Fibroblast of lung (primary cell): ENCODE results near the gene SUGCT. TPM values are rescaled to one million over a fixed set of nuclear protein-coding genes. Genes with fewer than 3 reads are reported as not detected.

Experiments
- DNase-seq, 2 donors: peaks; one replicate each; pipeline versions ENCODE4 v3.0.0 to v3.0.0-alpha.2; 2010; ENCODE audit warnings: low read depth in 2 of 2
- H2AFZ ChIP-seq: 2 replicates; pipeline ENCODE4 v1.5.1; 2012; ENCODE audit warnings: low read length, control low read depth, inconsistent platforms
- H3K27ac ChIP-seq: 2 replicates; pipeline ENCODE4 v1.5.1; 2011; ENCODE audit warnings: low read length, control low read depth; ENCODE audit not compliant: insufficient read depth
- H3K27me3 ChIP-seq: 2 replicates; pipeline ENCODE4 v1.5.1; 2011; ENCODE audit warnings: mild to moderate bottlenecking, low read length; ENCODE audit not compliant: control insufficient read depth, insufficient read depth
- H3K36me3 ChIP-seq: 2 replicates; pipeline ENCODE4 v1.5.1; 2011; ENCODE audit warnings: low read length; ENCODE audit not compliant: control insufficient read depth, insufficient read depth
- H3K4me1 ChIP-seq: 2 replicates; pipeline ENCODE4 v1.5.1; 2011; ENCODE audit warnings: low read length; ENCODE audit not compliant: control insufficient read depth, insufficient read depth; ENCODE audit errors: extremely low read depth
- H3K4me2 ChIP-seq: 2 replicates; pipeline ENCODE4 v1.5.1; 2011; ENCODE audit warnings: low read length, control low read depth; ENCODE audit not compliant: insufficient read depth; ENCODE audit errors: extremely low read depth
- H3K4me3 ChIP-seq, 4 experiments: fragments of 200-600 bp in 1 of 4; sonication (generic) in 1 of 4; replicated peaks in 1 of 4; 2 replicates each; pipeline ENCODE4 v1.5.1; 2011 to 2016; ENCODE audit warnings: low read length in 4 of 4, low read depth in 3 of 4, mild to moderate bottlenecking in 3 of 4, control low read depth in 2 of 4, inconsistent platforms in 1 of 4, mixed read lengths in 1 of 4; ENCODE audit not compliant: insufficient read depth in 1 of 4; ENCODE audit errors: control extremely low read depth in 1 of 4
- H3K79me2 ChIP-seq: 2 replicates; pipeline ENCODE4 v1.5.1; 2012; ENCODE audit warnings: mild to moderate bottlenecking, low read length, inconsistent platforms; ENCODE audit not compliant: control insufficient read depth, insufficient read depth
- H3K9ac ChIP-seq: 2 replicates; pipeline ENCODE4 v1.5.1; 2011; ENCODE audit warnings: mild to moderate bottlenecking, low read length, control low read depth; ENCODE audit not compliant: insufficient read depth
- H3K9me3 ChIP-seq: 2 replicates; pipeline ENCODE4 v1.5.1; 2012; ENCODE audit warnings: low read depth, low read length; ENCODE audit not compliant: control insufficient read depth, insufficient read depth
- H4K20me1 ChIP-seq: 2 replicates; pipeline ENCODE4 v1.5.1; 2011; ENCODE audit warnings: low read length; ENCODE audit not compliant: control insufficient read depth, insufficient read depth; ENCODE audit errors: extremely low read depth
- CTCF ChIP-seq, 2 donors: IDR thresholded peaks in 1 of 2; conservative IDR thresholded peaks in 1 of 2; 1 replicate in 1 of 2; 2 replicates in 1 of 2; pipeline ENCODE4 v1.5.1; 2011 to 2012; ENCODE audit warnings: low read length in 2 of 2, control low read depth in 1 of 2, inconsistent platforms in 1 of 2, low read depth in 1 of 2, mild to moderate bottlenecking in 1 of 2
- EZH2 ChIP-seq: IDR thresholded peaks from 2 replicates; pipeline ENCODE4 v1.5.1; 2012; ENCODE audit warnings: low read length, control low read depth, mild to moderate bottlenecking; ENCODE audit errors: missing control alignments
- polyA plus RNA-seq, 2 donors: library from polyadenylated mRNA; depleted of rRNA in 1 of 2; stranded (reverse) in 1 of 2; unstranded in 1 of 2; fragments of >200 nt; gene quantifications; 2 replicates each; pipeline ENCODE4 v1.2.1, GENCODE V29; 2011 to 2012; ENCODE audit warnings: missing spikeins in 1 of 2
- total RNA-seq: library from RNA; depleted of rRNA; stranded (reverse); fragments of >200 nt; gene quantifications from 2 replicates; pipeline ENCODE4 v1.2.1, GENCODE V29; 2014

Gene SUGCT
- total and polyA plus RNA-seq, 2 donors (not counting 1 experiment from before 2014, with no cell fraction given) = 8.4 to 16.5 TPM

DNA sequence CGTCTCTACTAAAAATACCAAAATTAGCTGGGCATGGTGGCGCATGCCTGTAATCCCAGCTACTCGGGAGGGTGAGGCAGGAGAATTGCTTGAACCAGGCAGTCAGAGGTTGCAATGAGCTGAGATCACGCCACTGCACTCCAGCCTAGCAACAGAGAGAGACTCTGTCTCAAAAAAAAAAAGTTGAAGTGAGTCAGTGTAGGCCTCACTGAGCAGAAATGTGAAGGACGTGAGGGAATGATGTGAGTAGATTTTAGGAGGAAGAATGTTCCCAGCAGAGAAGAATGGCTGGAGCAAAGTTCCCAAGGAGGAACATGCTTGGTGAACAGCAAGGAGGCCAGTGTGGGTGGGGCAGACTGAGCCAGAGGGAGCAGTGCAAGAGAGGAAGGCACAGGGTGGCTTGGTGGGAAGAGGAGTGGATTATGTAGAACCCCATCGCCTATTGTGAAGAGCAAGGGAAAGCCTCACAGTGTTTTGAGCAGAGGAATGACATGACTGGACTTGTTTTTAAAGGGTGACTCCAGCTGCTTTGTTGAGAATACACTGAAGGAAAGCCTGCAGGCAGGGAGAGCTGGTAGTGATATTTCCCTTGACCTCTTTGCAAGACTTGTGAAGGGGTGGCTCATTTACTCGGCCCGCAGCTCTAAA lies 708.7 kb downstream of the SUGCT start:
- no peaks in the 10 kb centered on the region for H3K79me2 ChIP-seq
- H3K9me3 ChIP-seq = no peaks in the 10 kb centered on the region
- H3K27me3 ChIP-seq = no peaks in the 10 kb centered on the region
- H3K4me1 ChIP-seq = no peaks in the 10 kb centered on the region
- no peak overlapping the region for H3K9ac ChIP-seq
- TF ChIP-seq EZH2 (no peak), CTCF (conservative IDR thresholded peaks at IDR 0.05 in 1 of 2, IDR thresholded peaks at IDR 0.05 in 1 of 2; ENCODE audit: low read depth in 1 of 2, low read length in 2 of 2) (no peak)
- H2AFZ ChIP-seq = no peak overlapping the region
- no peak overlapping the region for H3K4me2 ChIP-seq
- no peaks in the 10 kb centered on the region for H4K20me1 ChIP-seq
- no peak overlapping the region for H3K4me3 ChIP-seq
- no peak overlapping the region for H3K27ac ChIP-seq
- DNase-seq = peak in 1 of 2 donors; percentile 63
- no peaks in the 10 kb centered on the region for H3K36me3 ChIP-seq

DNA sequence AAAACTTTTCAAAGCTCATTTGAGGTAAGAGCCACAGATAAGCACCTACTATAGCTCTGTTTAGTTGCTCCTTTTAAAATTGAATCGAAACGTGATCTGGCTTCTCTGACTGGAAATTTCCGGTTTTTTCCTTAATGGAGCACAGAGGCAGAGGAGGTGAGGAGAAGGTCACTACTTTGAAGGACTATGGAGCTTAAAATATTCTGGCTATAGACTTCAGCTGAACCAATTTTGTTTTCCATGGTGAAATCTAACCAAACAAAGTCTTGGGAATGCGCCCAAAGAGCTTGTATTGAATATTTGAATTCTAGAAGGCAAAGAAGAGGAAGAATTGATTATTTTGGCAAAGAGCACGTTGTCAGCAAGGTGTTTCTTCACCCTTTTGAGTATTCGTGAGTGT lies 711.1 kb downstream of the SUGCT start:
- H4K20me1 ChIP-seq = no peaks in the 10 kb centered on the region
- no peaks in the 10 kb centered on the region for H3K27me3 ChIP-seq
- no peaks in the 10 kb centered on the region for H3K79me2 ChIP-seq
- H3K4me3 ChIP-seq = no peak overlapping the region
- no peaks in the 10 kb centered on the region for H3K4me1 ChIP-seq
- DNase-seq = no peak
- no peak overlapping the region for H2AFZ ChIP-seq
- H3K9me3 ChIP-seq = no peaks in the 10 kb centered on the region
- TF ChIP-seq CTCF (conservative IDR thresholded peaks at IDR 0.05 in 1 of 2, IDR thresholded peaks at IDR 0.05 in 1 of 2; ENCODE audit: low read depth in 1 of 2, low read length in 2 of 2) (no peak), EZH2 (no peak)
- H3K9ac ChIP-seq = no peak overlapping the region
- H3K27ac ChIP-seq = no peak overlapping the region
- H3K36me3 ChIP-seq = no peaks in the 10 kb centered on the region
- H3K4me2 ChIP-seq = no peak overlapping the region

- H3K9ac ChIP-seq = no peak overlapping the region
- no peaks in the 10 kb centered on the region for H4K20me1 ChIP-seq
- H3K36me3 ChIP-seq = no peaks in the 10 kb centered on the region
- H3K4me2 ChIP-seq = no peak overlapping the region
- H3K27ac ChIP-seq = no peak overlapping the region
- H3K4me3 ChIP-seq = no peak overlapping the region
- no peaks in the 10 kb centered on the region for H3K4me1 ChIP-seq
- no peaks in the 10 kb centered on the region for H3K79me2 ChIP-seq
- H3K27me3 ChIP-seq = no peaks in the 10 kb centered on the region
- no peak overlapping the region for H2AFZ ChIP-seq
- DNase-seq = no peak
- no peaks in the 10 kb centered on the region for H3K9me3 ChIP-seq
- TF ChIP-seq CTCF (conservative IDR thresholded peaks at IDR 0.05 in 1 of 2, IDR thresholded peaks at IDR 0.05 in 1 of 2; ENCODE audit: low read depth in 1 of 2, low read length in 2 of 2) = no peak
Observed at GRCh38 chr7:40847921-40848320, 713.1 kb downstream of the SUGCT start.
